HG03159 (cell line): Measurements from ENCODE around the gene PINK1.

ENCODE experiments used
- ATAC-seq: cut with Tn5 transposase; IDR thresholded peaks from one replicate; pipeline ENCODE4 v1.9.1; 2021; ENCODE audit warnings: mild to moderate bottlenecking, moderate library complexity; ENCODE audit not compliant: unreplicated experiment

PINK1 gene

DNA sequence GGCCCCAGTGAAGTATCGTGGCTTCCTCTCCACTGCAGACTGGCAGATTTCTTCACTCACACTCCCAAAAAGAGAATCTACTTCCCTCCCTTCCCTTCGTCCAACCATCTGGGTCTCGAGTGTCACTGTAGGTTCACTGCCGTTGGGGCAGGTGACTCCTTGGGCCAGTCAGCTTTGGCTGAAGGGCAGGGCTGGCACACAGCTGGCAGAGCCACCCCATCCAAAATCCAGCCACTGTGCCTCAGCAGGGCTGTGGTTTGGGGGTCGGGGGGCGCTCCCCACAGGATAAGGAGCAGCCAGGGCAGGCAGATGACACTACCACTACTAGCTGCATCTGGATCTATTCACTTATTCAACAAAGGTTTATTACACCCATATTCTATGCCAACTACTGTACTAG, 9.8 kb downstream of the PINK1 start:
- ATAC-seq: no peak

DNA sequence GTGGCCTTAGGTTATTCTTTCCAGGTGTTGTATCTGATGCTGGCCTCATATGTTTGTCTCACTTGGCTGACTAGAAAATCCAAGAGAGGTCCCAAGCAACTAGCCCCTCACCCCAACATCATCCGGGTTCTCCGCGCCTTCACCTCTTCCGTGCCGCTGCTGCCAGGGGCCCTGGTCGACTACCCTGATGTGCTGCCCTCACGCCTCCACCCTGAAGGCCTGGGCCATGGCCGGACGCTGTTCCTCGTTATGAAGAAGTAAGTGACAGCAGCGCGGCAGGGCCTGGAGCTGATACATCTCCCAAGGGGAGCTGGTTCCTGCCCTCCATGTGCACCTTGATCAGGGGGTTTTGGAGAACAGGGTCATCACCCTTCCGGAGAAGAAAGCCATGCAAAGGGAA, 11.2 kb downstream of the PINK1 start:
- no peak for ATAC-seq

DNA sequence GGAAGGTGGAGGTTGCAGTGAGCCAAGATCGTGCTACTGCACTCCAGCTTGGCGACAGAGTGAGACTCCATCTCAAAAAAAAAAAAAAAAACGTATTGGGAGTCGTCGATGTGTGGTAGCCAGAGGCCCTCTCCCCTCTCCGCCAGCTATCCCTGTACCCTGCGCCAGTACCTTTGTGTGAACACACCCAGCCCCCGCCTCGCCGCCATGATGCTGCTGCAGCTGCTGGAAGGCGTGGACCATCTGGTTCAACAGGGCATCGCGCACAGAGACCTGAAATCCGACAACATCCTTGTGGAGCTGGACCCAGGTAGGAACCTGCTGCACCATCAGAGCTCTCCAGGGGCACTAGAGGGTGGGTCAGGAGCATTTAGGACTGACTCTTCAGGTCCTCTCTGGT, 12.2 kb downstream of the PINK1 start:
- ATAC-seq: no peak

GRCh38 chr1:20648438-20648837, 15.2 kb downstream of the PINK1 start:
- ATAC-seq: no peak

GRCh38 chr1:20648946-20649345, 15.7 kb downstream of the PINK1 start:
- no peak for ATAC-seq

DNA sequence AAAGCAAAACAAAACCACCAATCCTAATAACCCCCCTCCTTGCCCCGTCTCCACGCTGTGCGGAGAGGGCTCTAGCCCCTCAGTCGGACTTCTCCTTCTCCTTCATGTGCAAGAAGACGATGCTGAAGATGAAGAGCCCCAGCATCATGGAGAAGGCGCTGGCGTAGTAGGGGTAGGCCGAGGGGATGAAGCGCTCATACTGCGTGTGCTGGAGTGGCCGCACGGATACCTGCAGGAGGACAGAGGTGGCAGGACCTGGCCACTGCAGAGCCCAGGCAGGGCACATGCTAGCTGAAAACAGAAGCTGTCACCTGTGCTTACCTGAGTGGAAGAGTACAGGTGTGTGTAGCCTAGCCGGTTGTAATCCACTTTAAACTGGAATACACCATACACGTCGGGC, 19.0 kb downstream of the PINK1 start:
- ATAC-seq: no peak

GRCh38 chr1:20654104-20654690, 20.9 kb downstream of the PINK1 start:
- no peak for ATAC-seq

- ATAC-seq: no peak
Observed at GRCh38 chr1:20657024-20657423, 23.8 kb downstream of the PINK1 start.

DNA sequence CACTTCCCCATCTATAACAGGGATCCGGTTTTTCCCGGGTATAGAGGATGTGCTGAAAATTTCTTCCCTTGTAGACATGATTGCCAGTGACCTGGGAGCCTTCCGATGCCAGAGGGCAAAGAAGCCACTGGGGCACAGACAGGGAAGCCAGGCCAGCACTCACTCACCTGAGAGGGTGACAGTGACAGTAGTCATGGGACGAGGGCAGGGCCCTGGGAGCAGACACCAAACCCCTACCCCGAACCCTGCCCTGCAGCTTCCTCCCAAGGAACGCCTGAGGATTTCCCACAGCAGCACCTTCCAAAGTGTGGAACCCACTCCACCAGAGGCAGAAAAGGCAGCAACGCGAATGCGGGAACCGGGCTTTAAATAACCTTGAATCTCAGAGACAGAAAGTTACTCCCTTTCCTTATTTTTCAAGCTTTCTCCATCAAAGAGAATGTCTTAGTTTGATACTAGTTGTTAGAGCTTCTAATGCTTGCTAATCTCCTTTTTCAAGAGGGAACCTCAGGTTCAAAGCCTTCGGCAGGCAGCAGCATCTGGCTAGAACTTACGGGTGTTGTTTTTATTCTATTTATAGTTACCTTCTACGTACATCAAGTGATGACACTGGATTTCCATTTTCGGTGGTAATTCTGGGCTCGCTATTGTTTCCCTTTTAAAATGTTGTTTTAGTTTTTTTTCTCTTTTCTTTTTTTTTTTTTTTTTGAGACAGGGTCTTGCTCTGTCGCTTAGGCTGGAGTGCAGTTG, 25.1 kb downstream of the PINK1 start:
- no peak for ATAC-seq

GRCh38 chr1:20660363-20660762, 27.1 kb downstream of the PINK1 start:
- no peak for ATAC-seq

- ATAC-seq: no peak
Observed at GRCh38 chr1:20660847-20661206, 27.6 kb downstream of the PINK1 start.

GRCh38 chr1:20661207-20662109, 28.2 kb downstream of the PINK1 start, which contains the start of gene DDOST:
Gene DDOST (minus strand): TSS chr1:20661369. CDS start chr1:20661350, 19 bp downstream.
- peak; percentile 93 for ATAC-seq

GRCh38 chr1:20662110-20662475, 28.8 kb downstream of the PINK1 start:
- no peak for ATAC-seq

GRCh38 chr1:20663365-20663764, 30.1 kb downstream of the PINK1 start:
- ATAC-seq: no peak

- ATAC-seq: no peak
Observed at GRCh38 chr1:20663969-20664715, 30.9 kb downstream of the PINK1 start.

DNA sequence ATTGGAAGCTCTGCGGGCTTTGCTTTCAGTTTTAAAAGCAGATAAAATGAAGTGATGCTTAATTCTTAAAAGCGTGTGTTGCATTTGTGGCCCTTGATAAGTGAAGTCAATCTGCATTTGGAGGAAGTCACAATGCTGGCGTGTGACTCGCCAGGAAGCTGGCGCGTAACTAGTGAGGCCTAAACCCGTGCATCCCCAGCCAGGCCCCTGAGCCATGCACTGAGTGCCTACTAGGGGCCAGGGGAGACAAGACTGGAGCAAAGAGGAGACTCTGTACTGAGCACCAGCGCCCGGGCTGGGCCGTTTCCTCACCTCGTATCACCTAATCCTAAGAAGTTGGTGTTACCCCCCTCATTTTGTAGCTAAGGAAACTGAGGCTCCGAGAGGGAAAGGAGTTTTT, 32.5 kb downstream of the PINK1 start:
- no peak for ATAC-seq

GRCh38 chr1:20666146-20666545, 32.9 kb downstream of the PINK1 start:
- ATAC-seq: no peak

- no peak for ATAC-seq
Observed at GRCh38 chr1:20666804-20667203, 33.5 kb downstream of the PINK1 start.

GRCh38 chr1:20668581-20668980, 35.3 kb downstream of the PINK1 start:
- ATAC-seq: no peak

DNA sequence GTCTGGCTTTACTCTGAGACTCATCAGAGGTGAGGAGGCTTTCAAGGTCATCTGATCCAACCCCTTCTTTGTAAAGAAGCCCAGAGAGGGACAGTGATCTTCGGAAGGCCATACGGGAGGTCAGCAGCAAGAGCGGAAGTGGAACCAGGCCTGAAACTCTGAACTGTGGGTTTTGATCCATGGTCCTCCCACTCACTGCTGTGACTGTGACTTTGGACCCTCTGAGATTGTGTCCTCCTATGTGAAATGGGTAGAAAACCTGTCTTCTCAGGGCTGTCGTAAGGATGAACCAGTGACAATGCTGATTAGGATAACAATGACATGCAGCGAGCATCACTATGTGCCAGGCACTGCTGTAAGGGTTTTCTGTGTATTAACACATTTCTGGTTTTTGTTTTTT, 37.7 kb downstream of the PINK1 start:
- ATAC-seq: no peak

- no peak for ATAC-seq
Observed at GRCh38 chr1:20672265-20672632, 39.0 kb downstream of the PINK1 start.
